Midbrain (tissue), 1 donor: ENCODE results near the gene MRPL2.

ENCODE experiments used
- DNase-seq: peaks from one replicate; lab custom pipeline; 2025; lab: John Stamatoyannopoulos, UW

The MRPL2 gene

DNA sequence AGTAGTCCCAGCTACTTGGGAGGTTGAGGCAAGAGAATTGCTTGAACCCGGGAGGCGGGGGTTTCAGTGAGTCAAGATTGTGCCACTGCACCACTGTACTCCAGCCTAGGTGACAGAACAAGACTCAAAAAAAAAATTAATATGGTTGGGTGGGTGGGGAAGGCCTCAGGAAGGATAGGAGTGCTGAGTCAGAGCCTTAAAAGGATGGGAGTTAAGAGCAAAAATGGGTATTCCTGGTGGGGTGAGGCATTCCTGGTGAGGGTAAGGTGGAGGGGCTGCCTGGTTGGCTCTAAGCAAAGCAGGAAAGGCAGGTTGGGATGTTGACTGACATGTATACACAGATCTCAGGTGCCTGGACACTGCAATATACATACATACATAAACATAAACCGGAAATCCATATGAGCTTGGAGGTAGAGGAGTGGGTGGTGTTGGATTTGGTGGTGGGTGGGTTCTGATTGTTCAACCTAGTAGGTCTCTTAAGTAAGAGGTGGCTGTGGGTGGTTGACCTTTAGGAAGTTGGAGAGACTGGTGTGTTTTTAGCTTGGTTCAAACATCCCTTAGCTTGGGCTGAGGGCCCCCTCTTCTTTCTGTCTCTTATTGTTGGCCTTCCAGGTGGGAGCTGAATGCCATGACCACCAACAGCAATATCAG, 39.1 kb downstream of the MRPL2 start:
- DNase-seq: no peak

DNA sequence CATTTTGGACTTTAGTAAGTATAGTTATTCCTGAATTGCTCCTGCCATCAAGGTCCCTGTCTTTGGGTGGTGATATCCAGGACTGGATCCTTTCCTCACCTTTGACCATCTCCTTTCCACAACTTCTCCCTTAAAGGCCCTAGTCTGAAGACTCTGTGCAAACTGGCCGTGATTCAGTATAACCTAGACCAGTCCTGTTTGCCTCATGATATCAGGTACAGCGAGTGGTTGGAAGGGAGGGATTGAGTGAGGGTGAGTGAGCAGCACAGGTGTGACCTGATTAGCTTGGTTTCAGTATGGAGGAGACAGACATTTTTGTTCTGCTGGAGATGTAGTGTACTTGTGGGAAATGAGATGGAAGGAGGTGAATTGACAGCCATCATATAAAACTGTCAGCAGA, 40.1 kb downstream of the MRPL2 start:
- no peak for DNase-seq

DNA sequence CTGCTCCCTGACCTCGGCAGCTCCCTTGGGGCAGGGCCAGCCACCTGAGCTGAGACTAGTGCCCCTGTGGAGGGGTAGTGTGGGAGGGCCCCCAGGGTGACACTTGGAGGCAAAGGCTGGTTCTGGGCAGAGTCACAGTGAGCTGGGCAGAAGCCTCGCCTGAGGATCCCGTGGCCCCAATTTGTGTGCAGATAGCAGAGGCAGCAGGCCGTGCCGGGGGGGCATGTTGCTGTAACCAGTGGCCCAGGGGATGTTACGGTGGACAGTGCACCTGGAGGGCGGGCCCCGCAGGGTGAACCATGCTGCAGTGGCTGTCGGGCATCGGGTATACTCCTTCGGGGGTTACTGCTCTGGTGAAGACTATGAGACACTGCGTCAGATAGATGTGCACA, 42.3 kb downstream of the MRPL2 start:
- DNase-seq: no peak

DNA sequence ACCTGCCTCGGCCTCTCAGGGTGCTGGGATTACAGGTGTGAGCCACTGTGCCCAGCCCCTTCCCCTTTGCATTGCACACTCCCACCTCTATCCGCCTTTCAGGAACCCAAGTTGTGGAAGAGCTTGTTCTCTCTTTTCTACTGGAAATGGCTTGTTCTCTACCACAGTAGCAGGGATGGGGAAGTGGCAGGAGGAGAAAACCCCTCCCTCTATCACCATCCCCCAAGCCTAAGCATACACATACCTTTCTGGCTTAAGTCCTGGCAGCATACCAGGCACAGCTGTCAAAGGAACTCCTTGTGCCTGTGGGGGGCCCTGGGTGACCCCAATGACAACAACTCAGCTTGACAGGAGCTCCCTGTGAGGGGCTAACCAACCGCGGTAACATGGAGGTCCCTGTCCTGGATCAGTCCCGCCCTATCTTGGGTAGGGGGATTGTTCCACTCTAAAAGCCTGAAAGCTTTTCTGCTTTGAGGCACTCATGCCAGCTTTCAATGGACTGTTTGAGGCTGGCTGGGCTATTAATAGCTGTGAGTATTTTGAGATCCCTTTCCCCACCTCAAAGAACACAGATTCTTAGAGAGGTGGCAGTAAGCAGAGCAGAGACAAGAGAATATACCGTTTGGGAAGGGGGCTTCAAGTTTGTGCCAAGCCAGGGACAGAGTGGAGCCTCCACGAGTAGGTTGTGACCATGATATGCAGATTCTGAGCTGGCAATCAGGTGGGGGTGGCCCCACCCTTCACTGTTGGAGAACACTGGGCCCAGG, 42.9 kb downstream of the MRPL2 start:
- DNase-seq: no peak

DNA sequence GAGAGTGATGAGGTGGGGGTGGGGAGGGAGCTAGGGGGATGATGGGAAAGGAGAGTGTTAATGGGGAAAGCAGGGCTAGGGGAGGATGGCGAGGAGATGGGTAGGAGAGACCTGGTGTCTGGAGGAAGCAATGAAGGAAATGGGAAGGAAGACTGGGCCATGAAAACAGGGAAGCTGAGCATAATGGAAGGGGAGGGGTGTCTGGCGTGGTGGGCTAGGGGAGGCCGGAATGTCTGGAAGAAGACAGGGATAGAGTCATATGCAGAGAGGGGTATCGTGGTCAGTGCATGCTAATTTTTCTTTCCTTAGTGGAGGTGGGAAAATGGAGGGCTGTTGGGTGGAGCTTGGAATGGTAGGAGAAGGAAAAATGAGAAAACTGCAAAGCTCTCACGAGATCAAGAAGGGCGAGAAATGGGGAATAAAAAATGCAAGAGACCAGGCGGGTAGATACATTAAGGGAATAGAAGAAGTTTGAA, 44.8 kb downstream of the MRPL2 start:
- DNase-seq: no peak

DNA sequence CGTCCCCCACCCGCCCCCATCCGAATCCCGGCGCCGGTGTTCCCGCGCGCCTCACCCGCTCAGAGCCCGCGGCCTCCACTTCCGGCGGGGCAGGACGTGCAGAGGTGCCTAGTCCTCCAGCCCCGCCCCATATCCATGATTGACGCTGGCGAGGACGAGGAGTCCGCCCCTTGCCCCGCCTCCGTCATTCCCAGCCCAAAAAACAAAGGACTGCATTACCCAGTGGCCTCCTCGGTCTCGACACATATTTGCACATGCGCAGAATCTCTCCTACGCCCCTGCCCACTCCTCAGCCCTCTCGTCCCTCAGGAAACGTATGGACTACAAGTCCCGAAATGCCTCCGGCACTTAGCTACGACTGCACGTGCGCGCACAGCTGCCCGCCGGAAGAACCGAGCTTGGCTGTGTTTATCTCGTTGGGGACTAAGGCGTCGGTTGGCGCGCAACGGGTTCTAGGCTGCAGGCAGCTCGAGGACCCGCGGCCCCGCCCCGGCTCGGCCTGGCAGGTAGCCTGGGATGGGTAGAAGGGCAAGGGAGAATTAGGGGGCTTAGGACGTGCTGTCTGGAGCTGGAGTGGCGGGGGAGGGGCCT, 45.3 kb downstream of the MRPL2 start, which contains the start of the genes KLHDC3 and MEA1:
TSS of gene KLHDC3 (plus strand) at position 407 of the 591 bp plus-strand sequence. CDS start 2,944 bp downstream, outside the sequence.
TSS of gene MEA1 (minus strand) at position 104 of the 591 bp plus-strand sequence. CDS start 133 bp downstream, outside the sequence.
- peak; percentile 100 for DNase-seq

DNA sequence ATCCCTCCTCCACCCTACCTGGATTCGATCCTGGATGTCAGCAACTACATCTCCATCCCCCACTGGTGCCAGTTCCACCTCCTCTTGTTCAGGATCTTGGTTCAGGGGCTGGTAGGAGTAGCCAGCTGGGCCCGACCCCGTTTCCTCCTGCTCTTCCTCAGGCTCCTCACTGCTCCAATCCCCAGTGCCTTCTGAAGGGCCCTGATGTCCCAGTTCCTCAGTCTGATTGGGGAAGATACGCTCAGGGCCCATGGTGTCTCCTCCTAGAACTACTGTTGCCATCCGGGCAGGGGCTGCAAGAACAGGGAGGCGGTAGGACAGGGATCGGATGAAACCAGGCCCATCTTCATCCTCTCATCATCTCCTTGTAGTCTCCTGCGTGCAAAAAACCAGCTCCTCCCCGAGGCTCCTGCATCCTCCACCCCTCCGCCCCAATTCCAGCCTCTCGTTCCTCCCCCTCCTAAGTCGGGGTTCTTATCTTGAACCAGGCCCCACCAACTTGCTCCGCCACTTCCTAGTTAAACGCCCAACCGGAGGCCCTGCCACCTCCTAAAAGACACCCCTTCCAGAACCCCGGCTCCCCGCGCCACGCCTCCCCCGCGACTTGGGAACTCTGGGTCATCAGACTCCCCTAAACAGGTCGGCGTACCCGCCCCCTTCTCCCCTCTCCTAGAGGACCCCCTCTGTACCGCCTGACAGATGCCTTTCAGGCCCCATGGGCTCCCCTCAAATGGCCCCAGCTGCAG, 46.0 kb downstream of the MRPL2 start:
- DNase-seq: peak; percentile 42

DNA sequence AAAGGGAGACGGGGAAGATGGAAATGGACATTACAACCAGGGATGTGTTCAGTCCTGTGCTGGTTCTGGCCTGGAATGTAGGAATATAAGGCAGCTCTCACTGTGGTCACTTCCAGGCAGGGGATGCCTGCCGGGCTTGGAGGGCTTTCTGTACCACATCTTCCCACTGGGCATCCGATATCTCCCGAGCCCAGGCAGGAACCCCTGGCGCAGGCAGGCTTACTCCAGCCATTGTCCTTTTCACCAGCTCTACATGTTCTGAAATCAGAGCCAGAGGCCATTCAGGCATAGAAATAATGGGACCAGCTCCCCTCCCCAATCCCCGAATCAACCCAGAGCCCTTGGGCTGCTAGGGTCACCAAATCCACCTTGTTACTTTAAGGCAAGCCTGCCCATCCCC, 46.9 kb downstream of the MRPL2 start:
- no peak for DNase-seq

DNA sequence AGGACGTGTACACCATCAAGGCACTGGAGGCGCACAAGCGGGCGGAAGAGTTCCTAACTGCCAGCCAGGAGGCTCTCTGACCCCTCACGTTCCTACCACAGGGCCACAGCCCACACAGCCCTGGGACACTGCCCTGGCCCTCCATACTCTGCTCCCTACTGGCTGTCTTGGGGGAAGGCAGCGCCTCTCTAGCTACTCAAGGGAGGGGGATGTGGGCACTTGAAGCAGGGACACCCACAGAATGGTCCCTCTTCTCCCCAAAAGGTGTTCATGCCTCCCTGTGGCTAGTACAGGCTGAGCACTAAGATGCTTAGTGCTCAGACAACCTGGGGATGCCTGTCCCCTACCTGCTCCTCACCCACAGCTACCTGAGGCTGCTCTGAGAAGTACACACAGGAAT, 48.0 kb downstream of the MRPL2 start:
- no peak for DNase-seq

DNA sequence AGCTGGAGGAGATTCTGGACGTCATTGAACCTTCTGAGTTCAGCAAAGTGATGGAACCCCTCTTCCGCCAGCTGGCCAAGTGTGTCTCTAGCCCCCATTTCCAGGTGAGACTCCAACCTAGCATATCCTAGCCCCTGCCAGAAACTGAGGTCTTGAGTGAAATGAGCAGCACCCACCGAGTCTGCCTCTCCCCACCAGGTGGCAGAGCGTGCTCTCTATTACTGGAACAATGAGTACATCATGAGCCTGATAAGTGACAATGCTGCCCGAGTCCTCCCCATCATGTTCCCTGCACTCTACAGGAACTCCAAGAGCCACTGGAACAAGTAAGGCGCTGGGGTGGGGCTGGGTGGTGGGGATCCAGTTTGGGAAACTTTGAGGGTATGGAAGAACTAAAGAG, 50.1 kb downstream of the MRPL2 start:
- DNase-seq: peak; percentile 3

DNA sequence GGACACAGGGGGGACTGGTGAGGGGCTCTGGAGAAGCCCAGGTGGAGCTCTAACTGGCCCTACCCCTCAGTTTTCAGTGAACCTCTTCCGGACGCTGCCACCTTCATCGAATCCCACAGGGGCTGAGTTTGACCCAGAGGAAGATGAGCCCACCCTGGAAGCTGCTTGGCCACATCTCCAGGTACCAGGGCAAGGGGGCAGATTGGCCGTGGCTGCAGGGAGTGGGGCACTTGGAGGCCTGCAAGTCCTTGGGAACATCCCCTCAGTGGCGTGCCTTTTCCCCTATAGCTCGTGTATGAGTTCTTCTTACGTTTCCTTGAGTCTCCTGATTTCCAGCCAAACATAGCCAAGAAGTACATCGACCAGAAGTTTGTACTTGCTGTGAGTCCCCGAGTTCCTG, 52.1 kb downstream of the MRPL2 start:
- no peak for DNase-seq

DNA sequence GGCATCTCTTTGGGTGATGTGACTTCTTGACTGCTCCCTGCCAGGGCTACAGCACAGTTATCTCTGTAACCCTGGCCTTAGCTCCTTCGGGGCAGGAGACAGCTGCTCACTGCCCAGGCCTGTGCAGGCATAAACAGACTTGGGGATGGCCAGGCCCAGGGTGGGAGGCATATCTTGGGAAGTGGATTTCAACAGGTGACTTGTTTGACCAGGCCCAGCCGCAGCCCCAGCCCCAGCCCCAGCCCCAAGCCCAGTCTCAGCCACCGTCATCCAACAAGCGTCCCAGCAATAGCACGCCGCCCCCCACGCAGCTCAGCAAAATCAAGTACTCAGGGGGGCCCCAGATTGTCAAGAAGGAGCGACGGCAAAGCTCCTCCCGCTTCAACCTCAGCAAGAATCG, 53.0 kb downstream of the MRPL2 start:
- DNase-seq: no peak

DNA sequence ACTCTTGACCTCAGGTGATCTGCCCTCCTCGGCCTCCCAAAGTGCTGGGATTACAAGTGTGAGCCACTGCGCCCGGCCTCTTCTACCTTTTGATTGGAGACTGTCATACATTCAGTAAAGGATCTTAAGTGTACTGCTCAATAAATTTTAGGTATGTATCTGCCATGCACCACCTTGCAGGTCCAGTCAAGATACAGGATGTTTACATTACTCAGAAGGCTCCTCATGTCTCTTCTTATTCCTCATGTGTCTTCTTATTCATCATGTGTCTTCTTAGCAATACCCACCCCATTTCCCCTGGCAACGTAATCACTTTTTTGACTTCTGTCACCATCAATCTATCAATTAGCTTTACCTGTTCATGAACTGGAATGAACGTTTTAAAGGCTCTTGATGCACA, 53.4 kb downstream of the MRPL2 start:
- no peak for DNase-seq
